Neural cell (in vitro differentiated cells): ENCODE data around the gene CREBBP. TPM values are rescaled to one million over a fixed set of nuclear protein-coding genes. Genes with fewer than 3 reads are reported as not detected.
"Not testable (repeated sequence)": the region's sequence is repeated elsewhere in the genome, so short reads cannot be mapped to it uniquely, and the experiment has no call there.

Experiments used
- H2AFZ ChIP-seq: fragments of 200-600, 300-800 bp; sonication (generic), shearing (Covaris generic); 2 replicates; pipeline ENCODE4 v1.6.0; 2014; ENCODE audit warnings: low read depth, mild to moderate bottlenecking, antibody characterized with exemption, low read length, moderate library complexity
- H3F3A ChIP-seq: fragments of 200-600 bp; shearing (Covaris generic); 2 replicates; pipeline ENCODE4 v1.6.1; 2016; ENCODE audit warnings: mild to moderate bottlenecking, moderate library complexity, mixed read lengths, antibody characterized with exemption, low read length; ENCODE audit not compliant: insufficient read depth, poor library complexity, severe bottlenecking
- H3K27ac ChIP-seq: fragments of 200-600, 300-800 bp; sonication (generic), shearing (Covaris generic); 2 replicates; pipeline ENCODE4 v1.5.1; 2014; ENCODE audit warnings: mild to moderate bottlenecking, low read length, moderate library complexity
- H3K27me3 ChIP-seq: fragments of 300-800, 200-600 bp; sonication (generic), shearing (Covaris generic); 2 replicates; pipeline ENCODE4 v1.6.0; 2014; ENCODE audit warnings: mild to moderate bottlenecking, low read depth, low read length, moderate library complexity; ENCODE audit not compliant: insufficient read depth
- H3K36me3 ChIP-seq: fragments of 300-800, 200-600 bp; sonication (generic), shearing (Covaris generic); 2 replicates; pipeline ENCODE4 v1.5.1; 2014; ENCODE audit warnings: mild to moderate bottlenecking, antibody characterized with exemption, low read length, moderate library complexity; ENCODE audit not compliant: insufficient read depth
- H3K4me2 ChIP-seq: fragments of 300-800, 200-600 bp; sonication (generic), shearing (Covaris generic); 2 replicates; pipeline ENCODE4 v1.6.0; 2014; ENCODE audit warnings: mild to moderate bottlenecking, low read length
- H3K4me3 ChIP-seq: fragments of 300-800, 200-600 bp; sonication (generic), shearing (Covaris generic); 2 replicates; pipeline ENCODE4 v1.5.1; 2014; ENCODE audit warnings: mild to moderate bottlenecking, low read length, moderate library complexity
- H3K79me2 ChIP-seq: fragments of 200-600 bp; shearing (Covaris generic); replicated peaks from 2 replicates; pipeline ENCODE4 v1.6.0; 2014; ENCODE audit warnings: mild to moderate bottlenecking, low read length, moderate library complexity; ENCODE audit not compliant: insufficient read depth
- H3K9ac ChIP-seq: fragments of 300-800, 200-600 bp; sonication (generic), shearing (Covaris generic); 2 replicates; pipeline ENCODE4 v1.6.1; 2016; ENCODE audit warnings: mild to moderate bottlenecking, low read length, mixed read lengths
- H3K9me2 ChIP-seq: fragments of 200-600 bp; shearing (Covaris generic); 2 replicates; pipeline ENCODE4 v1.6.1; 2016; ENCODE audit warnings: mild to moderate bottlenecking, low read length, mixed read lengths; ENCODE audit not compliant: insufficient read depth
- H3K9me3 ChIP-seq: fragments of 200-600, 300-800 bp; sonication (generic), shearing (Covaris generic); 2 replicates; pipeline ENCODE4 v1.6.1; 2016; ENCODE audit warnings: mild to moderate bottlenecking, mixed run types, low read length, moderate library complexity, mixed read lengths
- H4K20me1 ChIP-seq: fragments of 200-600 bp; shearing (Covaris generic); 2 replicates; pipeline ENCODE4 v1.6.1; 2016; ENCODE audit warnings: mild to moderate bottlenecking, mixed run types; ENCODE audit not compliant: insufficient read depth
- EP300 ChIP-seq: fragments of 450-650 bp; conservative IDR thresholded peaks from 2 replicates; pipeline ENCODE4 v1.6.1; 2014; ENCODE audit warnings: antibody characterized with exemption, mild to moderate bottlenecking, moderate library complexity; ENCODE audit not compliant: poor library complexity, severe bottlenecking
- EZH2 ChIP-seq: fragments of 200-600, 300-800 bp; shearing (Covaris generic), sonication (generic); IDR thresholded peaks from 2 replicates; pipeline ENCODE4 v1.6.1; 2014; ENCODE audit warnings: antibody characterized with exemption, low read length, borderline replicate concordance, mild to moderate bottlenecking; ENCODE audit not compliant: insufficient read depth, poor library complexity, severe bottlenecking
- MXI1 ChIP-seq: fragments of 450-650 bp; conservative IDR thresholded peaks from 2 replicates; pipeline ENCODE4 v1.6.1; 2014; ENCODE audit warnings: antibody characterized with exemption, mild to moderate bottlenecking; ENCODE audit not compliant: poor library complexity, severe bottlenecking
- POLR2AphosphoS5 ChIP-seq: IDR thresholded peaks from 2 replicates; pipeline ENCODE4 v1.6.1; 2012
- RAD21 ChIP-seq: fragments of 450-650 bp; conservative IDR thresholded peaks from 2 replicates; pipeline ENCODE4 v1.6.1; 2014; ENCODE audit warnings: antibody characterized with exemption, mild to moderate bottlenecking, moderate library complexity
- REST ChIP-seq: IDR thresholded peaks from 2 replicates; pipeline ENCODE4 v1.6.1; 2012; ENCODE audit warnings: borderline replicate concordance
- SMC3 ChIP-seq: fragments of 450-650 bp; conservative IDR thresholded peaks from 2 replicates; pipeline ENCODE4 v1.6.1; 2014; ENCODE audit warnings: antibody characterized with exemption, mild to moderate bottlenecking, moderate library complexity; ENCODE audit not compliant: poor library complexity
- TAF1 ChIP-seq: IDR thresholded peaks from 2 replicates; pipeline ENCODE4 v1.6.1; 2012; ENCODE audit warnings: low read depth
- polyA minus RNA-seq: library from RNA; depleted of rRNA, polyadenylated mRNA; stranded (reverse); fragments of >200 nt; gene quantifications from 2 replicates; pipeline ENCODE4 v1.2.3, GENCODE V29; 2014
- polyA plus RNA-seq: library from polyadenylated mRNA; depleted of rRNA; stranded (reverse); fragments of >200 nt; gene quantifications from 2 replicates; pipeline ENCODE4 v1.2.3, GENCODE V29; 2014
- TF ChIP-seq, protein P1 (sequence below): fragments of 450-650 bp; IDR thresholded peaks from 2 replicates; pipeline ENCODE4 v1.5.1; 2014; ENCODE audit warnings: antibody characterized with exemption, mild to moderate bottlenecking, moderate library complexity; ENCODE audit not compliant: poor library complexity, severe bottlenecking

CREBBP gene
- polyA plus RNA-seq (3.3 and 5.5 TPM in 2 replicates), polyA minus RNA-seq (42.8 and 45.0 TPM in 2 replicates)

DNA sequence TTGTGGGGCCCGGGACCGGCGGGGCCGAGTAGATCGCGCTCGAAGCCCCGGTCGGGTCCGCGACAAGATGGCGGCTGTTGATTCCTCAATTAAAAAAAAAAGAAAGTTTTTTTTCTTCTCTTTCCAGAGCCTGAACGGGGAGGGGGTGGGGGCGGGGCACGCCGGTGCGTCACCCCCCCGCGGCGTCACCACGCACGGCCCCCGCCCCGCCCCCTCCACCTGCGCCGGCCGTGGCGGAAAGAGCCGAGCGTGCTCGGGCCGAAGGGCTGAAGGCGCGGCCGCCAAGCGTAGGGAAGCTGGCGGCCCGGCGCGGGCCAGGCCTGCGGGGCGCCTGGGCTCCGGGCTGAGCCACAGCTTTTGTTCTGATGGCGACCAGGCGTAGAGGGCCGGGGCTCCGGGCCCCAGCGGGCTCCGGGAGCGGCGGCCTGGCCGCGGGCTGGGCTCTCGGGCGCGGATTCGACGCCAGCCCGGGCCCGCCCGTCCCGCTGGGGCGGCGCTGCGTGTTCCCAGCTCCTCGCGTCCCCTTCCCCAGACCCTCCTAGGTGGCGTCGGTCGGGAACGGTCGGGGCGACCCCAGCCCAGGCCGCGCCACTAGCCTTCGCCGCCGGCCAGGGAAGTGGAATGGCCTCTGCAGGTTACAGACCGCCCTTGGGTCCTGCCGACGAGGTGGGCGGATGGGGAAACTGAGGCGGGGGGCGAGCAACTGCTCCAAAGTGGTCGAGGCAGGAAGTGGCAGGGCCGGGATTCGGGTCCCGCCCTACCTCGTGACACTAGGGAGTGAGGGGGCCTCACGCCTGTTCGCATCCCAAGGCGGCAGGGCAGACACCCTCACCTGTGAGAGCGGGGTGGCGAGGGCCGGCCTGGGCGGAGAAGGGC lies at the start of gene CREBBP:
Gene CREBBP (minus strand): TSS at position 91 of the 876 bp plus-strand sequence. CDS start 797 bp downstream, outside the sequence.
- H3K4me2 ChIP-seq: no peak within 1 kb of the TSS
- H3K9me2 ChIP-seq: no peaks in the 10 kb centered on the region
- H3K36me3 ChIP-seq: no peaks in the 10 kb centered on the region
- H3K27ac ChIP-seq: peak within 1 kb of the TSS; percentile 24
- peak within 1 kb of the TSS; percentile 56 for H2AFZ ChIP-seq
- H3K9ac ChIP-seq: peak within 1 kb of the TSS; percentile 70
- TF ChIP-seq RAD21 (no peak), MXI1 (peak; percentile 46), REST (no peak), TAF1 (no peak), EZH2 (no peak), POLR2AphosphoS5 (peak; percentile 74), SMC3 (peak; percentile 50), EP300 (peak; percentile 53)
- TF ChIP-seq, protein P1, sequence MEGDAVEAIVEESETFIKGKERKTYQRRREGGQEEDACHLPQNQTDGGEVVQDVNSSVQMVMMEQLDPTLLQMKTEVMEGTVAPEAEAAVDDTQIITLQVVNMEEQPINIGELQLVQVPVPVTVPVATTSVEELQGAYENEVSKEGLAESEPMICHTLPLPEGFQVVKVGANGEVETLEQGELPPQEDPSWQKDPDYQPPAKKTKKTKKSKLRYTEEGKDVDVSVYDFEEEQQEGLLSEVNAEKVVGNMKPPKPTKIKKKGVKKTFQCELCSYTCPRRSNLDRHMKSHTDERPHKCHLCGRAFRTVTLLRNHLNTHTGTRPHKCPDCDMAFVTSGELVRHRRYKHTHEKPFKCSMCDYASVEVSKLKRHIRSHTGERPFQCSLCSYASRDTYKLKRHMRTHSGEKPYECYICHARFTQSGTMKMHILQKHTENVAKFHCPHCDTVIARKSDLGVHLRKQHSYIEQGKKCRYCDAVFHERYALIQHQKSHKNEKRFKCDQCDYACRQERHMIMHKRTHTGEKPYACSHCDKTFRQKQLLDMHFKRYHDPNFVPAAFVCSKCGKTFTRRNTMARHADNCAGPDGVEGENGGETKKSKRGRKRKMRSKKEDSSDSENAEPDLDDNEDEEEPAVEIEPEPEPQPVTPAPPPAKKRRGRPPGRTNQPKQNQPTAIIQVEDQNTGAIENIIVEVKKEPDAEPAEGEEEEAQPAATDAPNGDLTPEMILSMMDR: peak; percentile 28
- H3K9me3 ChIP-seq: no peaks in the 10 kb centered on the region
- H3K4me3 ChIP-seq: peak within 1 kb of the TSS; percentile 94
- peaks cover 40% of the 10 kb centered on the region for H3K79me2 ChIP-seq
- no peaks in the 10 kb centered on the region for H3F3A ChIP-seq
- no peaks in the 10 kb centered on the region for H3K27me3 ChIP-seq
- peaks cover 34% of the 10 kb centered on the region for H4K20me1 ChIP-seq

DNA sequence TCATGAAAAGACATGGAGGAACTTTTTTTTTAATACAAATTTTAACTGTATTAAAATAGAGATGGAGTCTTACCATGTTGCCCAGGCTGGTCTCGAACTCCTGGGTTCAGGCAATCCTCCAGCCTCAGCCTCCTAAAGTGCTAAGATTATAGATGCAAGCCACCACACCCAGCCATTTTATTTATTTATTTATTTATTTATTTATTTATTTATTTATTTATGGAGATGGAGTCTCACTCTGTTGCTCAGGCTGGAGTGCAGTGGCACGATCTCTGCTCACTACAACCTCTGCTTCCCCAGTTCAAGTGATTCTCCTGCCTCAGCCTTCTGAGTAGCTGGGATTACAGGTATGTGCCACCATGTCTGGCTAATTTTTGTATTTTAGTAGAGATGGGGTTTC lies 46.6 kb upstream of the CREBBP start:
- not testable (repeated sequence) for H3K36me3 ChIP-seq, H2AFZ ChIP-seq, H3K4me3 ChIP-seq, H3K27ac ChIP-seq, H3K27me3 ChIP-seq, H3K4me2 ChIP-seq, H4K20me1 ChIP-seq, H3K9me3 ChIP-seq, H3K9ac ChIP-seq, H3K79me2 ChIP-seq, H3F3A ChIP-seq, H3K9me2 ChIP-seq
